HepG2 (cell line): ENCODE results near the gene PMVK. TPM values are rescaled to one million over a fixed set of nuclear protein-coding genes. Genes with fewer than 3 reads are reported as not detected.

Experiments used
- FOSL2 ChIP-seq: sonication (generic); formaldehyde crosslinking; IDR thresholded peaks from 2 replicates; pipeline ENCODE4 v1.4.0; 2020; ENCODE audit warnings: missing genetic modification reagents
- KLF15 ChIP-seq: sonication (generic); formaldehyde crosslinking; IDR thresholded peaks from 2 replicates; pipeline ENCODE4 v1.8.1; 2023; ENCODE audit warnings: borderline replicate concordance, mild to moderate bottlenecking, inconsistent platforms, missing genetic modification reagents, mixed read lengths
- NRL ChIP-seq: sonication (generic); formaldehyde crosslinking; IDR thresholded peaks from 2 replicates; pipeline ENCODE4 v1.5.0; 2020; ENCODE audit warnings: missing genetic modification reagents, mild to moderate bottlenecking, moderate library complexity, borderline replicate concordance
- TARDBP ChIP-seq: sonication (generic); formaldehyde crosslinking; IDR thresholded peaks from 2 replicates; pipeline ENCODE4 v1.8.0; 2022; ENCODE audit warnings: mild to moderate bottlenecking, missing genetic modification reagents
- ZFP82 ChIP-seq: sonication (generic); formaldehyde crosslinking; IDR thresholded peaks from 2 replicates; pipeline ENCODE4 v1.5.1; 2020; ENCODE audit warnings: mild to moderate bottlenecking, missing genetic modification reagents, borderline replicate concordance
- ZNF280B ChIP-seq: sonication (generic); formaldehyde crosslinking; IDR thresholded peaks from 2 replicates; pipeline ENCODE4 v1.5.0; 2020; ENCODE audit warnings: missing genetic modification reagents, mild to moderate bottlenecking, borderline replicate concordance
- ZNF407 ChIP-seq: sonication (generic); formaldehyde crosslinking; IDR thresholded peaks from one replicate; pipeline ENCODE4 v1.5.1; 2020; ENCODE audit warnings: mild to moderate bottlenecking, missing genetic modification reagents; ENCODE audit errors: not compliant biosample characterization
- polyA plus RNA-seq, 8 experiments: library from polyadenylated mRNA; depleted of rRNA in 3 of 8; stranded (reverse) in 7 of 8; unstranded in 1 of 8; fragments of >200 nt; fragmentation: Illumina TruSeq in 4 of 8; extraction: Trizol in 4 of 8; gene quantifications; 2 replicates each; pipeline versions ENCODE4 v1.2.1 to v1.2.3, GENCODE V29; 2011 to 2016; ENCODE audit warnings: low read depth in 4 of 8, missing spikeins in 1 of 8, mixed read lengths in 1 of 8; ENCODE audit not compliant: insufficient read depth in 1 of 8
- total RNA-seq, 5 experiments: library from RNA; depleted of rRNA; stranded (reverse); fragments of >200 nt; fragmentation: Illumina TruSeq; extraction: Trizol; gene quantifications; 2 replicates each; pipeline ENCODE4 v1.2.3, GENCODE V29; 2016; ENCODE audit warnings: low read depth in 1 of 5
- TF ChIP-seq, protein P1 (sequence below): sonication (generic); formaldehyde crosslinking; IDR thresholded peaks from 2 replicates; pipeline ENCODE4 v1.4.0; 2020; ENCODE audit warnings: missing genetic modification reagents
- TF ChIP-seq, protein P2 (sequence below): sonication (generic); formaldehyde crosslinking; IDR thresholded peaks from 2 replicates; pipeline ENCODE4 v1.4.0; 2020; ENCODE audit warnings: missing genetic modification reagents, borderline replicate concordance

The PMVK gene
- total and polyA plus RNA-seq, 2 of the 13 experiments (the other 11 are each of a cell fraction or from before 2014, with no cell fraction given), result 3.9 to 12.6 TPM

DNA sequence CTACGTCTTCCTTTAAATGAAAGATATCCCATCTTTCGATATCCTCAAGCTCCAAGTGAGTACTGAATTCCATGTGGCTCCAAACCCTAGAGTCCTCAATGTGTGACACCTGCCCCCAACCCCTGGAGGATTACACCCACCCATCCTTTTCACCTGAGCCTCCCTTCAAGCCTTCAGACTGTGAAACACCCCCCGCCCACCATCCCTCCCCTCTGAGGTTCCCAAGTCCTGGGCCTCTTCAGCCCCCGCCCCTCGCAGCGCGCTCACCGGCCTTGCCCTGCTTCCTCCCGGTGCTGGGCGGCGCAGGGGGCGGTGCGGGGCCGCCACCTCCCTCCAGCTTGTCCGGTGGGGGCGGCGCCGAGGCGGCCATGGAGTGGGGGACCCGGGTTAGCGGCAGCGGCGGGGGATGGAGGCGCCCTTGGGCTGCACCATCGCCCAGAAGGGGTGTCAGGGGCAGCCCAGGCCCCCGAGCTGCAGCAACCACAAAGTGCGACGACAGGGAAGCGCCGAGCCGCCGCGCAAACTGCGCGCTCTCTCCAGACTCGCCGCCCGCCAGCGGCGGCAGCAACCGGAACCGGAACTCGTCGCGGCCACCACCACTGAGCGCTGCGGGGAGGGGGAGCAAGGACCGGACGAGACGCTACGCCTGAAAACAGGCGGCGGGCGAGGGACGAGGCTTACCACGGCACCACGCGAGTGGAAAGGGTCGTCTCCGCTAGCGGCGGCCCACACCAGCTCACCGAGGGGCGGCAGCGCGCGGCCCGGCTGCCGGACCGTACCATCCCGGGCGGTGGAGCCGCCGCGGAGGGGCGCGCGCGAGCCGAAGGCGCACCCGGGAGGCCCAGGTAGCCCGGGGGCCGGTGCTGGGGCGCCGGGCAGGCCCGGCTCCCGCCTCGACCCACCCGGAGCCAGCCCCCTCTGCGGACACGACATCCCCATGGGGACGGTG lies 25.0 kb upstream of the PMVK start, which contains the start of gene PYGO2 (continued):
- TF ChIP-seq, protein P1, sequence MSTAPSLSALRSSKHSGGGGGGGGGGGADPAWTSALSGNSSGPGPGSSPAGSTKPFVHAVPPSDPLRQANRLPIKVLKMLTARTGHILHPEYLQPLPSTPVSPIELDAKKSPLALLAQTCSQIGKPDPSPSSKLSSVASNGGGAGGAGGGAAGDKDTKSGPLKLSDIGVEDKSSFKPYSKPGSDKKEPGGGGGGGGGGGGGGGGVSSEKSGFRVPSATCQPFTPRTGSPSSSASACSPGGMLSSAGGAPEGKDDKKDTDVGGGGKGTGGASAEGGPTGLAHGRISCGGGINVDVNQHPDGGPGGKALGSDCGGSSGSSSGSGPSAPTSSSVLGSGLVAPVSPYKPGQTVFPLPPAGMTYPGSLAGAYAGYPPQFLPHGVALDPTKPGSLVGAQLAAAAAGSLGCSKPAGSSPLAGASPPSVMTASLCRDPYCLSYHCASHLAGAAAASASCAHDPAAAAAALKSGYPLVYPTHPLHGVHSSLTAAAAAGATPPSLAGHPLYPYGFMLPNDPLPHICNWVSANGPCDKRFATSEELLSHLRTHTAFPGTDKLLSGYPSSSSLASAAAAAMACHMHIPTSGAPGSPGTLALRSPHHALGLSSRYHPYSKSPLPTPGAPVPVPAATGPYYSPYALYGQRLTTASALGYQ, result peak; percentile 64; the same call in 1 of the 2 replicates
- TF ChIP-seq ZNF280B (CRISPR knock-in tag) (peak; percentile 71; the same call in 1 of the 2 replicates), ZNF407 (CRISPR knock-in tag) (no peak), NRL (CRISPR knock-in tag) (peak; percentile 89), TARDBP (CRISPR knock-in tag) (peak; percentile 50; the same call in 1 of the 2 replicates), ZFP82 (CRISPR knock-in tag) (peak; percentile 56; the same call in 1 of the 2 replicates), KLF15 (CRISPR knock-in tag) (no peak), FOSL2 (CRISPR knock-in tag) (peak; percentile 33; the same call in 1 of the 2 replicates)
- TF ChIP-seq, protein P2, sequence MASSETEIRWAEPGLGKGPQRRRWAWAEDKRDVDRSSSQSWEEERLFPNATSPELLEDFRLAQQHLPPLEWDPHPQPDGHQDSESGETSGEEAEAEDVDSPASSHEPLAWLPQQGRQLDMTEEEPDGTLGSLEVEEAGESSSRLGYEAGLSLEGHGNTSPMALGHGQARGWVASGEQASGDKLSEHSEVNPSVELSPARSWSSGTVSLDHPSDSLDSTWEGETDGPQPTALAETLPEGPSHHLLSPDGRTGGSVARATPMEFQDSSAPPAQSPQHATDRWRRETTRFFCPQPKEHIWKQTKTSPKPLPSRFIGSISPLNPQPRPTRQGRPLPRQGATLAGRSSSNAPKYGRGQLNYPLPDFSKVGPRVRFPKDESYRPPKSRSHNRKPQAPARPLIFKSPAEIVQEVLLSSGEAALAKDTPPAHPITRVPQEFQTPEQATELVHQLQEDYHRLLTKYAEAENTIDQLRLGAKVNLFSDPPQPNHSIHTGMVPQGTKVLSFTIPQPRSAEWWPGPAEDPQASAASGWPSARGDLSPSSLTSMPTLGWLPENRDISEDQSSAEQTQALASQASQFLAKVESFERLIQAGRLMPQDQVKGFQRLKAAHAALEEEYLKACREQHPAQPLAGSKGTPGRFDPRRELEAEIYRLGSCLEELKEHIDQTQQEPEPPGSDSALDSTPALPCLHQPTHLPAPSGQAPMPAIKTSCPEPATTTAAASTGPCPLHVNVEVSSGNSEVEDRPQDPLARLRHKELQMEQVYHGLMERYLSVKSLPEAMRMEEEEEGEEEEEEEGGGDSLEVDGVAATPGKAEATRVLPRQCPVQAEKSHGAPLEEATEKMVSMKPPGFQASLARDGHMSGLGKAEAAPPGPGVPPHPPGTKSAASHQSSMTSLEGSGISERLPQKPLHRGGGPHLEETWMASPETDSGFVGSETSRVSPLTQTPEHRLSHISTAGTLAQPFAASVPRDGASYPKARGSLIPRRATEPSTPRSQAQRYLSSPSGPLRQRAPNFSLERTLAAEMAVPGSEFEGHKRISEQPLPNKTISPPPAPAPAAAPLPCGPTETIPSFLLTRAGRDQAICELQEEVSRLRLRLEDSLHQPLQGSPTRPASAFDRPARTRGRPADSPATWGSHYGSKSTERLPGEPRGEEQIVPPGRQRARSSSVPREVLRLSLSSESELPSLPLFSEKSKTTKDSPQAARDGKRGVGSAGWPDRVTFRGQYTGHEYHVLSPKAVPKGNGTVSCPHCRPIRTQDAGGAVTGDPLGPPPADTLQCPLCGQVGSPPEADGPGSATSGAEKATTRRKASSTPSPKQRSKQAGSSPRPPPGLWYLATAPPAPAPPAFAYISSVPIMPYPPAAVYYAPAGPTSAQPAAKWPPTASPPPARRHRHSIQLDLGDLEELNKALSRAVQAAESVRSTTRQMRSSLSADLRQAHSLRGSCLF (CRISPR knock-in tag), result 0 out of 2 replicates have a peak, but pooled peaks have one; percentile 66
